Stimulated activated CD4-positive, alpha-beta T cell treated with anti-CD3 and anti-CD28 coated beads, Interleukin-12 subunit alpha, Interleukin-12 subunit beta, amount 100 ng/mL, for 48 hours (primary cell): Measurements from ENCODE around the gene MFRP.

Experiments used
- DNase-seq, 3 donors: peaks; one replicate each; pipeline ENCODE4 v3.0.0-alpha.2; 2020; ENCODE audit warnings: low read depth in 2 of 3, low spot score in 1 of 3

The MFRP gene

DNA sequence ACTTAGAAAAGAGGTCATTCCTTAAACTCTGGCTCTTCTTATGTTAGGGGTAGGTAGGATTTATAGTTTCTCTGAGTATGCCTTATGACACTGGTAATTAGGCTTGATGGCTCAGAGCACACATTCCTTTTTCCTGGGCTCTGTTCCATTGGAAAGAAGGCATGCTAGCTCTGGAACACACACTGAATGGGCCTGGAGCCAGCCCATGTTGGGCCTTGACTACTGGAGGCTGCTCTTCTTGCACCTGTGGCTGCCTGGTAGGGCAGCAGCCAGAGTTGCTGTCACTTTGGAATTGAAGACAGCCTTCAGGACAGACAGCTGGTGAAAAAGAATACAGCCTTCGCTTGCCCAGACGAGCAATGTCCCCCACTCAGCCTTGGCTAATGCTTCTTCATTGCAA is 47.8 kb downstream of the MFRP start:
- DNase-seq = no peak

DNA sequence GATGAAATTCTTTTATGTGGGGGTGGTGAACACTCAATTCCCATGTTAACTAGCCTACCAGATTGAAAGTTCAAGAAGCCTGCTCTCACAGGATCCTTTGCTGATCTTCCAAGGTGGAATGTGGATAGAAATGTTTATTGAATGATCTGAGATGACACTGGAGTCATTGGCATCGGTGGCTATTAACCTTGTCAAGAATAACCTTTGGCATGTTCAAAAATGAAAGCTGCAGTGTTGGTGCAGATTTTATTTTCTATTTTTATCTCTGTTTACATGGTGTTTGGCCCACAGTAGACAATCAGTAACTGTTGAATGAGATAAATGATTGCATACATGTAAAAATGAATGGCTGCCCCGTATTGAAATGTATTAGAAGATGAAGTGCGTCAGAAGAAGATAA is 48.6 kb downstream of the MFRP start:
- no peak for DNase-seq

DNA sequence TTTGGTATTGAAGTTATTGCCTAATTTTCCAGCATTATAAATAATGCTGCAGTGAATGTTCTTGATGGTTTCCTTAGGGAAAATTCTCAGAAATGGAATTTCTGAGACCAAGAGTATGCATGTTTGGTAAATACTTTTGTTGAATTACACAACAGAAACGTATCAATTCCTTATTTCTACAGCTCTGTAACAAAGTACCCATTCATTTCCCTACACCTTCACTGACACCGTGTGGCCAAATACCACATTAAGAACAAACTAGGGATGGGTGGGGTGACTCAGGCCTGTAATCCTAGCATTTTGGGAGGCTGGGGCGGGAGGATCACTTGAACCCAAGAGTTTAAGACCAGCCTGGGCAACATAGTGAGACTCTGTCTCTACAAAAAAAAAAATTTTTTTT is 51.3 kb downstream of the MFRP start:
- no peak for DNase-seq

GRCh38 chr11:119293461-119293860 is 53.0 kb downstream of the MFRP start:
- DNase-seq = no peak

DNA sequence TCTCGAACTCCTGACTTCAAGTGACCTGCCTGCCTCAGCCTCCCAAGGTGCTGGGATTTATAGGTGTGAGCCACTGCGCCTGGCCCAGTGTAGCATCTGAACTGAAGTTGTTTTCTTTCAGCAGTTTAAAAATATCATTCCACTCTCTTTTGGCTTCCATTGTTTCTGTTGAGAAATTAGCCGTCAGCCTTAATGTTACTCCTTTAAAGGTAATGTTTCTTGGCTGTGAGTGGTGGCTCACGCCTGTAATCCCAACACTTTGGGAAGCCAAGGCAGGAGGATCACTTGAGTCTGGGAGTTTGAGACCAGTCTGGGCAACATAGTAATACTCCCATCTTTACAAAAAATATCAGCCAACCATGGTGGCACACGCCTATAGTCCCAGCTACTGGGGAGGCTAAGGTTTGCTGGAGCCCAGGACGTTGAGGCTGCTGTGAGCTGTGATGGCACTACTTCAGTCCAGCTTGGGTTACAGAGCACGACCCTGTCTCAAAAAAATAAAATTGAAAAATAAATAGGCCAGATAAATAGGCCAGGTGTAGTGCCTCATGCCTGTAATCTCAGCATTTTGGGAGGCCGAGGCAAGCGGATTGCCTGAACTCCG is 55.5 kb downstream of the MFRP start:
- DNase-seq = no peak
